Cardiac ventricle fibroblast (primary cell): ENCODE measurements around the gene DNAH11. TPM values are rescaled to one million over a fixed set of nuclear protein-coding genes. Genes with fewer than 3 reads are reported as not detected.

Experiments
- total RNA-seq: library from RNA; depleted of rRNA; stranded (reverse); fragments of >200 nt; gene quantifications from 2 replicates; pipeline ENCODE4 v1.2.3, GENCODE V29; 2015

Gene DNAH11
- total RNA-seq: not detected in 2 replicates

DNA sequence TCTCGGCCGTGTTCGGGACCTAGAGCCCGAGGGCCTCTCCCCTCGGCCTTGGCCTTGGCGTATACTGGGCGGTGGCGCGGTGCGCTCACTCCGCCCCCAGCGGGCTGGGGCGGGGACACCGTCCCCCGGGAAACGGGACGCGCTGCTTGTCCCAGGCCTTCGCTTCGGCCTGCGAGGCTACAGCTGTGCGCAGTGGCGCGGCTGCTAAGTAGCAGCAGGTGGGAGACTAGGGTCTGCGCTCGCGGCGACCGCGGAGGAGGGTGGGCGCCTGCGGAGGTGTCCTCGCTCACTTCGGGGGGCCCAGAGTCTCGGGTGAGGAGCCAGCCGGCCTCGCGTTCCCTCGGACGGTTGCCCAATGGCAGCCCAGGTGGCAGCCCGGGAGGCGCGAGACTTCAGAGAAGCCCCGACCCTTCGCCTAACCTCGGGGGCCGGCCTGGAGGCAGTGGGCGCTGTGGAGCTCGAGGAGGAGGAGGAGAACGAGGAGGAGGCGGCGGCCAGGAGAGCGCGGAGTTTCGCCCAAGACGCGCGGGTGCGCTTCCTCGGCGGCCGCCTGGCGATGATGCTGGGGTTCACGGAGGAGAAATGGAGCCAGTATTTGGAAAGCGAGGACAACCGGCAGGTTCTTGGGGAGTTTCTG is at the start of gene DNAH11:
Gene DNAH11 (plus strand): TSS at position 149 of the 637 bp plus-strand sequence. CDS start 207 bp downstream, at position 356.

GRCh38 chr7:21945454-21946221 is 402.8 kb downstream of the DNAH11 start, which contains the start of gene CDCA7L:
Gene CDCA7L, minus strand, starts transcription at chr7:21945899. Its CDS starts 95 bp downstream, at chr7:21945804.

Other genes with a start within 250 kb of the DNAH11 start
- 1.6 and 2.6 TPM in 2 replicates for gene SP4, start 115.0 kb upstream of the DNAH11 start, total RNA-seq